Measurements from ENCODE around the gene PODNL1. TPM values are rescaled to one million over a fixed set of nuclear protein-coding genes. Genes with fewer than 3 reads are reported as not detected.

Gene PODNL1
- total RNA-seq, 6 experiments from 2014 or later: 10.1 to 13.7 (median 12.2) TPM

- H3K4me1 Mint-ChIP-seq (ENCODE audit: low read depth): peaks cover 13% of the 10 kb centered on the region; the same call in 1 of the 2 replicates
- H3K27me3 Mint-ChIP-seq (ENCODE audit: insufficient read depth): no peaks in the 10 kb centered on the region
- peak; percentile 79 for DNase-seq
- no peak for TF ChIP-seq CTCF (IDR thresholded peaks at IDR 0.05)
- H3K36me3 Mint-ChIP-seq (ENCODE audit: low read depth): no peaks in the 10 kb centered on the region; the same call in 1 of the 2 replicates
- H3K27ac Mint-ChIP-seq: peak within 1 kb of the TSS; percentile 16; the same call in 1 of the 2 replicates
- peak within 1 kb of the TSS; percentile 86 for H3K4me3 Mint-ChIP-seq
- H3K9me3 Mint-ChIP-seq: no peaks in the 10 kb centered on the region
Measured at GRCh38 chr19:13905634-13906520, 32.3 kb downstream of the PODNL1 start, which contains the start of the genes BRME1 and CC2D1A. Gene BRME1 (minus strand): TSS chr19:13906117. CDS start chr19:13904892, 1,225 bp downstream. Gene CC2D1A (plus strand): TSS chr19:13906201. CDS start chr19:13906442, 241 bp downstream.

GRCh38 chr19:13902993-13903555, 35.1 kb downstream of the PODNL1 start:
- Mint-ChIP-seq H3K27me3 (ENCODE audit: insufficient read depth) (no peaks in the 10 kb centered on the region), H3K4me3 (no peak overlapping the region), H3K27ac (no peak overlapping the region), H3K36me3 (ENCODE audit: low read depth) (no peaks in the 10 kb centered on the region), H3K4me1 (ENCODE audit: low read depth) (peaks cover 24% of the 10 kb centered on the region), H3K9me3 (no peaks in the 10 kb centered on the region)
- no peak for DNase-seq
- TF ChIP-seq CTCF (IDR thresholded peaks at IDR 0.05): peak; percentile 62; the same call in 1 of the 2 replicates

GRCh38 chr19:13899912-13900584, 38.2 kb downstream of the PODNL1 start:
- peak; percentile 31 for DNase-seq
- Mint-ChIP-seq H3K27ac (no peak overlapping the region), H3K36me3 (ENCODE audit: low read depth) (no peaks in the 10 kb centered on the region), H3K9me3 (no peaks in the 10 kb centered on the region), H3K4me1 (ENCODE audit: low read depth) (peaks cover 11% of the 10 kb centered on the region), H3K27me3 (ENCODE audit: insufficient read depth) (no peaks in the 10 kb centered on the region; the same call in 1 of the 2 replicates), H3K4me3 (no peak overlapping the region)
- no peak for TF ChIP-seq CTCF (IDR thresholded peaks at IDR 0.05)

GRCh38 chr19:13899393-13899792, 38.8 kb downstream of the PODNL1 start:
- no peak overlapping the region for H3K4me3 Mint-ChIP-seq
- H3K27ac Mint-ChIP-seq: no peak overlapping the region
- peaks cover 11% of the 10 kb centered on the region for H3K4me1 Mint-ChIP-seq (ENCODE audit: low read depth)
- DNase-seq: no peak
- TF ChIP-seq CTCF (IDR thresholded peaks at IDR 0.05): no peak
- no peaks in the 10 kb centered on the region for H3K36me3 Mint-ChIP-seq (ENCODE audit: low read depth)
- no peaks in the 10 kb centered on the region for H3K9me3 Mint-ChIP-seq
- no peaks in the 10 kb centered on the region; the same call in 1 of the 2 replicates for H3K27me3 Mint-ChIP-seq (ENCODE audit: insufficient read depth)

- no peak for TF ChIP-seq CTCF (IDR thresholded peaks at IDR 0.05)
- Mint-ChIP-seq H3K4me1 (ENCODE audit: low read depth) (peaks cover 11% of the 10 kb centered on the region), H3K4me3 (no peak overlapping the region), H3K27ac (no peak overlapping the region), H3K36me3 (ENCODE audit: low read depth) (no peaks in the 10 kb centered on the region), H3K27me3 (ENCODE audit: insufficient read depth) (no peaks in the 10 kb centered on the region; the same call in 1 of the 2 replicates), H3K9me3 (no peaks in the 10 kb centered on the region)
- no peak for DNase-seq
Measured at GRCh38 chr19:13896227-13896626, 42.0 kb downstream of the PODNL1 start.

Data from HFFc6 (cell line).